Mesodermal cell (in vitro differentiated cells): ENCODE data around the gene CDR2L.
A peak's percentile ranks its signal among the peaks of the same experiment; 100 is the strongest.
"Not testable (repeated sequence)": the region's sequence is repeated elsewhere in the genome, so short reads cannot be mapped to it uniquely, and the experiment has no call there.

Source experiments
- H3K27ac ChIP-seq: 2 replicates; pipeline ENCODE4 v1.7.0; 2013; ENCODE audit warnings: mild to moderate bottlenecking, low read depth, low read length, moderate library complexity; ENCODE audit not compliant: severe bottlenecking
- H3K36me3 ChIP-seq: 2 replicates; pipeline ENCODE4 v1.7.1; 2013; ENCODE audit warnings: mild to moderate bottlenecking, low read length, moderate library complexity; ENCODE audit not compliant: control insufficient read depth, insufficient read depth
- H3K4me1 ChIP-seq: one replicate; pipeline ENCODE4 v1.7.1; 2013; ENCODE audit warnings: mild to moderate bottlenecking, low read length; ENCODE audit not compliant: insufficient read depth, control insufficient read depth, poor library complexity, severe bottlenecking
- H3K4me3 ChIP-seq: 2 replicates; pipeline ENCODE4 v1.7.0; 2013; ENCODE audit warnings: low read length, control low read depth, mild to moderate bottlenecking; ENCODE audit not compliant: insufficient read depth, poor library complexity, severe bottlenecking; ENCODE audit errors: extremely low read depth
- H3K9me3 ChIP-seq: 2 replicates; pipeline ENCODE4 v1.7.1; 2013; ENCODE audit warnings: mild to moderate bottlenecking, low read length, moderate library complexity; ENCODE audit not compliant: control insufficient read depth
- WGBS, 2 experiments: methylation state at CpG; one replicate each; pipeline ENCODE4 v1.1.5; 2013; ENCODE audit warnings: missing lambda C conversion rate in 2 of 2; ENCODE audit not compliant: insufficient coverage in 2 of 2; 5-methylcytosine and 5-hydroxymethylcytosine counted together

CDR2L gene

GRCh38 chr17:74971842-74972106 lies 15.7 kb upstream of the CDR2L start:
- Histone ChIP-seq H3K9me3 (no peaks in the 10 kb centered on the region), H3K4me3 (peak overlapping the region; percentile 47), H3K27ac (no peak overlapping the region), H3K36me3 (no peaks in the 10 kb centered on the region), H3K4me1 (peaks cover 4% of the 10 kb centered on the region)
- WGBS, 2 experiments = 12 to 15% methylated on average over 7 to 9 of the region's 9 CpGs

- H3K4me1 ChIP-seq = peaks cover 4% of the 10 kb centered on the region
- no peaks in the 10 kb centered on the region for H3K9me3 ChIP-seq
- peak within 1 kb of the TSS; percentile 47 for H3K4me3 ChIP-seq
- H3K27ac ChIP-seq = no peak within 1 kb of the TSS
- H3K36me3 ChIP-seq = no peaks in the 10 kb centered on the region
- WGBS, 2 experiments = 1 to 2% methylated on average over 67 to 73 of the region's 95 CpGs
Measured at GRCh38 chr17:74972107-74972972, 15.1 kb upstream of the CDR2L start, which contains the start of gene HID1. HID1 (minus strand) TSS chr17:74972759; CDS start chr17:74972656, 103 bp downstream.

- WGBS, 2 experiments = 16 to 21% methylated on average over 12 of the region's 17 CpGs
- Histone ChIP-seq H3K4me3 (no peak overlapping the region), H3K4me1 (peaks cover 4% of the 10 kb centered on the region), H3K27ac (no peak overlapping the region), H3K36me3 (no peaks in the 10 kb centered on the region), H3K9me3 (no peaks in the 10 kb centered on the region)
Measured at GRCh38 chr17:74972973-74973328, 14.5 kb upstream of the CDR2L start.

GRCh38 chr17:74975943-74976342 lies 11.5 kb upstream of the CDR2L start:
- H3K9me3 ChIP-seq = no peaks in the 10 kb centered on the region
- no peaks in the 10 kb centered on the region for H3K36me3 ChIP-seq
- H3K4me1 ChIP-seq = peaks cover 4% of the 10 kb centered on the region
- H3K27ac ChIP-seq = no peak overlapping the region
- WGBS, 2 experiments = 71 to 73% methylated on average over 2 to 4 of the region's 4 CpGs
- H3K4me3 ChIP-seq = no peak overlapping the region

- 90% methylated on average over 1 of the region's 3 CpGs; no CpG with 5 or more reads in 1 of the 2 experiments for WGBS, 2 experiments
- Histone ChIP-seq H3K4me3 (no peak overlapping the region), H3K27ac (no peak overlapping the region), H3K4me1 (peaks cover 7% of the 10 kb centered on the region), H3K36me3 (no peaks in the 10 kb centered on the region), H3K9me3 (no peaks in the 10 kb centered on the region)
Measured at GRCh38 chr17:74977802-74978201, 9.6 kb upstream of the CDR2L start.

GRCh38 chr17:74978240-74978639 lies 9.2 kb upstream of the CDR2L start:
- no peak overlapping the region for H3K27ac ChIP-seq
- peaks cover 7% of the 10 kb centered on the region for H3K4me1 ChIP-seq
- H3K9me3 ChIP-seq = no peaks in the 10 kb centered on the region
- no peak overlapping the region for H3K4me3 ChIP-seq
- H3K36me3 ChIP-seq = no peaks in the 10 kb centered on the region
- WGBS, 2 experiments = 78% methylated on average over 3 of the region's 3 CpGs; no CpG with 5 or more reads in 1 of the 2 experiments

- Histone ChIP-seq H3K4me1 (peaks cover 7% of the 10 kb centered on the region), H3K4me3 (no peak overlapping the region), H3K27ac (no peak overlapping the region), H3K9me3 (no peaks in the 10 kb centered on the region), H3K36me3 (no peaks in the 10 kb centered on the region)
- WGBS, 2 experiments = 82 to 88% methylated on average over 12 of the region's 17 CpGs
Measured at GRCh38 chr17:74979408-74980146, 7.9 kb upstream of the CDR2L start.

GRCh38 chr17:74981318-74981978 lies 6.0 kb upstream of the CDR2L start:
- WGBS, 2 experiments = 84 to 87% methylated on average over 10 of the region's 16 CpGs
- Histone ChIP-seq H3K9me3 (no peaks in the 10 kb centered on the region), H3K4me1 (peaks cover 7% of the 10 kb centered on the region), H3K27ac (peak overlapping the region; percentile 93), H3K36me3 (no peaks in the 10 kb centered on the region), H3K4me3 (peak overlapping the region; percentile 59)

- Histone ChIP-seq H3K4me1 (peaks cover 7% of the 10 kb centered on the region), H3K27ac (peak overlapping the region; percentile 93), H3K36me3 (no peaks in the 10 kb centered on the region), H3K4me3 (peak overlapping the region; percentile 59), H3K9me3 (no peaks in the 10 kb centered on the region)
- 1% methylated on average over 26 to 57 of the region's 61 CpGs for WGBS, 2 experiments
Measured at GRCh38 chr17:74981979-74982662, 5.3 kb upstream of the CDR2L start.

- H3K4me3 ChIP-seq = peak overlapping the region; percentile 59
- not testable (repeated sequence) for H3K4me1 ChIP-seq, H3K36me3 ChIP-seq, H3K9me3 ChIP-seq
- WGBS, 2 experiments = 11 to 19% methylated on average over 9 to 11 of the region's 14 CpGs
- H3K27ac ChIP-seq = peak overlapping the region; percentile 93
Measured at GRCh38 chr17:74982663-74983313, 4.6 kb upstream of the CDR2L start.
